ENCODE data around the gene USP33.

DNA sequence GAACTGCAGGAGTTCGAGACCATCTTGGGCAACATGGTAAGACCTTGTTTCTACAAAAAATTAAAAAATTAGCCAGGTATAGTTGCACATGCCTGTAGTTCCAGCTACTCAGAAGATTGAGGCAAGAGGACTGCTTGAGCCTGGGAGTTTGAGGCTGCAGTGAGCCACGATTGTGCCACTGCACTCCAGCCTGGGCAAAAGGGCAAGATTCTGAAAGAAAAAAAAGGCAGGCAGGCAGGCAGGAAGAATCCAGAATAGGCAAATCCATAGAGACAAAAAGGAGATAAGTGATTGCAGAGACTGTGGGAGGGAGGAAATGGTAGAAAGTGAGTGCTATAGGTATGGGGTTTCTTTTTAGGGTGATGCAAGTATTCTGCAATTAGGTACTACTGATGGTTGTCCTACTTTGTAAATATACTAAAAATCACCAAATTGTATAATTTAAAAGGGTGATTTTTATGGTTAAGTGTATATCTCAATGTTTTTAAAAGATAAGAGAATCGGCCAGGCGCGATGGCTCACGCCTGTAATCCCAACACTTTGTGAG lies 106.6 kb downstream of the USP33 start:
- no peak for TF ChIP-seq POLR2A (IDR thresholded peaks at IDR 0.05)
- no peak for TF ChIP-seq CTCF (IDR thresholded peaks at IDR 0.05)
